ENCODE results near the gene TNFAIP1.
A peak's percentile ranks its signal among the peaks of the same experiment; 100 is the strongest.

Gene TNFAIP1

DNA sequence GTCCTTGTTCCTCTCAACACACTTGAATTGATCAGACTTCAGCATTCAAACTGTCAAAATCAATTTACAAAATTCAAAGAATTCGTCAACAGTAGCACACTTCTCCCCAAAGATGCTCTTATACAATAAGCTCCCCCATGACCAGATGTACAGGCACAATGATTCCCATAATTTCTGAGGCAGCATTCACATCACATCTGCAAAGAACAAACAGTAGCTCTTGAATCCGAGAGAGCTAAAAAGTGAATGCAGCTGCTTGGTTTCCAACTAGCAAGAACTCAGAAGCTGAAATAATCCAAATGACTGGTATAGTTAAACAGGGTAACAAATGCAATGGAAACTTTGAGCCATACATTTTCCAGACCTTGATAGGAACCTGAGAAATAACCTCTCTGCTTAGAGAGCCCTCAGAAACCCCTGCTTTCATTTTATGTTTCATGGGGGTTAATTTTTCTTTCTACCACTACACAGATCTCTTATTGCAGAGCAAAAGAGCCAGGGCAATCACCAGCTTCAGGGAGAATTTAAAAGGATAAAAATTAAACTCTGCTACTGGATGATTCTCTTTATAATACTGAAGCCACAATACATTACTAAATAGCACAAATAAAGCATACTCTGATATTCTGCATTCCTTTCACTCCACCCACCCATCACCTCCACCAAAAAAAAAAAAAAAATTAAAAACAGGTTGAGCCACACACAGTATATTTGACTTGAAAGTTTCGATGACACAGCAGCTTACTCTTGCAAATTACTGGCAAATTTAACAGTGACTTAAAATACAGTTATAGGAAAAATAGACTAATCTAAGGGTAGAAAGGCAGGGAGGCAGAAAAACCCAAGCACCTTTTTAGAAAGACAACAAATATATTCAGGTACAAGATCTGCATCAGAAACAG is 39.6 kb upstream of the TNFAIP1 start:
- TF ChIP-seq CTCF (IDR thresholded peaks at IDR 0.05) (no peak), ZFX (IDR thresholded peaks at IDR 0.05; ENCODE audit: borderline replicate concordance) (no peak)
- no peak overlapping the region for H3K27ac ChIP-seq

DNA sequence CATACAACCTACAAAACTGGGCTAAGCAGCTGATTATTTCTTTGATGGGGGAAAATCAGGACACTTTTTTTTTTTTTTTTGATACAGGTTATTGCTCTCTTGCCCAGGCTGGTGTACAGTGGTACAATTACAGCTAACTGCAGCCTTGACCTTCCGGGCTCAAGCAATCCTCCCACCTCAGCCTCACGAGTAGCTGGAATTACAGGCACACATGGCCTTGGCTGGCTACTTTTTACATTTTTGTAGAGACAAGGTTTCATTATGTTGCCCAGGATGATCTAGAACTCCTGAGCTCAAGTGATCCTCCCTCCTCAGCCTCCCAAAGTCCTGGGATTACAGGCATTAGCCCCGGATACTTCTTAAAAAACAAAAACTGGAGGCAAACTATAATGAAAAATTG is 37.1 kb upstream of the TNFAIP1 start:
- H3K27ac ChIP-seq = no peak overlapping the region
- no peak for TF ChIP-seq ZFX (IDR thresholded peaks at IDR 0.05; ENCODE audit: borderline replicate concordance)
- TF ChIP-seq CTCF (IDR thresholded peaks at IDR 0.05) = no peak

DNA sequence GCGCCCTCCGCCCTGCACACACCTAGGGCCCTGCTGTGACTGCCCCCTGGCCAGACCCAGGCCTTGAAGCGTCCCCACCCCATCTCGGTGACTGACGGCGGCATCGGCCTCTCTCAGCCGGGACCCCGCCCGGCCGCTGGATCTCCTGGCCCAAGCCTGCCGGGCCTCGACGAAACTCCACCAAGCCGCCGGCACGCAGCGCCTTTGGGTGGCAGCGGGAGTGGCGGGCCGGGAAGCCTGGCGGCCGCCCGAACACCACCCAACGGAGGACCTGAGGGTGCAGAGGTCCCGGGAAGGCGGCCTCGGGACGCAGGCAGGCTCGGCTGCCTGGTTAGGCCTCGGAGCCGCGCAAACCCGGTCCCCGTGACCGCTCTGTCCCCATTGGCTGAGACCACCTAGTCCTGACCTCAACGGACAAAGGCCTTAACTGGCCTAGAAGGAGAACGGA is 28.6 kb upstream of the TNFAIP1 start:
- H3K27ac ChIP-seq = no peak overlapping the region
- TF ChIP-seq ZFX (IDR thresholded peaks at IDR 0.05; ENCODE audit: borderline replicate concordance) (no peak), CTCF (IDR thresholded peaks at IDR 0.05) (no peak)

DNA sequence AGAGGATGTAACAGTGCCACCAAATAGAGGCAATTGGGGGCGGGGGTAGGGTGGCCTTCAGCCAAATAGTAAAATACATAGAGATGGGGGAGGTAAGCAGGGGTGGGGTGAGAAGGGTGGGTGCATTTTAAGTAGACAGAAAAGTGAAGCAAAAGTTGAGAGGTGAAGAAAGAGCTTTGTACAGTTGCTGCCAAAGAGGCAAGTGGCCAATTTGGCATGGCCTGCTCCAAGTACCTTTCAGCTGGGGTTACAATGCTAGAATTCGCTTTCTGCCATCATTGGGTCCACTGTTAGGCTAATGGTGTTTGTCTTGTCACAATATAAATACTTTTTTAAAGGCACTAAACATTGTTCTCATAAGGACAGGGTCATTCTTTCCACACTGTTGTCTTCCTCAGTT is 21.7 kb upstream of the TNFAIP1 start:
- TF ChIP-seq ZFX (IDR thresholded peaks at IDR 0.05; ENCODE audit: borderline replicate concordance) (no peak), CTCF (IDR thresholded peaks at IDR 0.05) (no peak)
- no peak overlapping the region for H3K27ac ChIP-seq

DNA sequence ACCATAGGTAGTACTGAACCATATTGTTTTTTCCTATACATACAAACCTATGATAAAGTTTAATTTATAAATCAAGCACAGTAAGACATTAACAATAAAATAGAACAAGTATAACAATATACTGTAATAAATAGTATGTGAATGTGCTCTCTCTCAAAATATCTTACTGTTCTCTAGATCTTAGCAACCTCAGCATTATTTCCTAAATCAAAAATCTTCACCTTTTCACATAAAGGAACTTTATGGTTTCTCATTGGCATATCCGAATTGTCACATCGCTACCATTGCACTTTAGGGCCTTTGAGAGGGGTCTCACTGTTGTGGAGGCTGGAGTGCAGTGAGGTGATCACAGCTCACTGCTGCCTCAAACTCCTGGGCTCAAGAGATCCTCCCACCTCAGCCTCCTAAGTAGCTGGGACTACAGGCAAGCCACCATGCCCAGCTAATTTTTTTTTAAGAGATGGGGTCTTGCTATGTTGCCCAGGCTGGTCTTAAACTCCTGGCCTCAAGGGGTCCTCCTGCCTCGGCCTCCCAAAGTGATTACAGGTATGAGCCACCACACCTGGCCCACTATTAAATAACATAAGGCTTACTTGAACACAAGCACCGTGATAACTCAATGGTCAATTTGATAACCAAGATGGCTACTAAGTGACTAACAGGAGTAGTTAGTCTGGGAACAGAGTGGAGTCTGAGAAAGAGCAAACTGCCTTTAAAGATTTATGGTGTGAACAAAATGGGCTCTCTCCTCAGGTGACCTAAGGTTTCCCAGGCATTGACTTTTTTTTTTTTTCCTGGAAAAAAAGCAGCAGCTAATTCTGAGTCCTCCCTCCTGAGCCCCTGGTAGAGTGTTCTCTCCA is 19.5 kb upstream of the TNFAIP1 start:
- TF ChIP-seq ZFX (IDR thresholded peaks at IDR 0.05; ENCODE audit: borderline replicate concordance) (no peak), CTCF (IDR thresholded peaks at IDR 0.05) (no peak)
- no peak overlapping the region for H3K27ac ChIP-seq

DNA sequence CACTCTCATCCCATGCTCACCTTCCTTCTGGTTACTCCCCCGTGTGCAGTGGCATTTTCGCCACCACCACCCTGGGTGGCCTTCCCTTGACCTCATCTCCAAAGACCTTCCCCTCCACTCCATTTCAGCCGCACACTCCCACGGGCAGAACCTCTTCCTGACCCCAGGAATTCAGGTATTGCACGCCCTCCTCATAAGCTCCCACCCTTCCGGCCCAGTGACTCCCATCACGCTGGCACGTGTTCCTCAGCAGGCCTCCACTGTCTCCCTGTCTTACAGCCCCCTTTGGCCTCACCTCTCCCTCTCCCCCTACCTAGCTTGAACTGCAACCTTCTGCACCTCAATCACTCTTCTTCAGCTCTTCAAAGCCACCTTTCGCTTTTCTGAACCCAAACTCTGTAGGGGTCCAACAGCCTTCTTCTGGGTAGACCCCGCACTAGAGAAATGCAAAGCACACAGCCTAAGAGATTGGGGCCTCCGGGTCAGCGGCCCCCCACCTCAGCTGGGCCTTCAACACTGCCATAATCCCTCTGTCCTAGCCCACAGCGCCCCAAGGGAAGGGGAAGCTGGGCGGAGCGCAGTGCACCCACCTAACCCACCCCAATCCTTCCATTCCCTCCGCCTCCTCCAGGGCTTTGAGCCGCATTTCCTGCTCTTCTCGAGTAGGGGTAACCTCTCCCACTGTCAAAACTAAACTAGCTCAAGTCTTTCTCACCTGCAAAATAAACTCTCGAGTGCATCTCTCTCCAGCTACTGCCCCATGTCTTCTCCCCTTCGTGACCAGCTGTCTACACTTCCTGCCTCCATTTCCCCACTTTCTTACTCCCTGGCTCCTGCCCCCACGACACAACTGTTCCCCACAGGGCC is 18.2 kb upstream of the TNFAIP1 start:
- H3K27ac ChIP-seq = peak overlapping the region; percentile 85
- TF ChIP-seq CTCF (IDR thresholded peaks at IDR 0.05) (no peak), ZFX (IDR thresholded peaks at IDR 0.05; ENCODE audit: borderline replicate concordance) (no peak)
